ENCODE measurements around the gene CAPNS2.

DNA sequence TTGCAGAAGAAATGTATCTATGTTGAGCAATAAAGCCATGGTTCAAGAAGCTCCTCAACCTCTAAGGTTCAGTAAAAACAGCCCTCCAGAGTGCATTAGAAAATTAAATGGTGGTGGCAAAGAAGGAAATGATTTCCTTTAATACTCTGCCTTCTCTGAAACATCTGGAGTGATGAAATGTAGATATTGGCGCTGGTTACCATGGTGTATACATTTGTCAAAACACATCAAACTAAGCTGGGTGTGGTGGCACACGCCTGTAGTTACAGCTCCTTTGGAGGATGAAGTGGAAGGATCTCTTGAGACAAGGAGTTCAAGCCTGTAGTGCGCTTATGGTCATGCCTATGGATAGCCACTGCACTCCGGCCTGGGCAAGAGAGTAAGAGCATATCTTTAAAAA is 6.0 kb downstream of the CAPNS2 start:
- TF ChIP-seq, protein P1, sequence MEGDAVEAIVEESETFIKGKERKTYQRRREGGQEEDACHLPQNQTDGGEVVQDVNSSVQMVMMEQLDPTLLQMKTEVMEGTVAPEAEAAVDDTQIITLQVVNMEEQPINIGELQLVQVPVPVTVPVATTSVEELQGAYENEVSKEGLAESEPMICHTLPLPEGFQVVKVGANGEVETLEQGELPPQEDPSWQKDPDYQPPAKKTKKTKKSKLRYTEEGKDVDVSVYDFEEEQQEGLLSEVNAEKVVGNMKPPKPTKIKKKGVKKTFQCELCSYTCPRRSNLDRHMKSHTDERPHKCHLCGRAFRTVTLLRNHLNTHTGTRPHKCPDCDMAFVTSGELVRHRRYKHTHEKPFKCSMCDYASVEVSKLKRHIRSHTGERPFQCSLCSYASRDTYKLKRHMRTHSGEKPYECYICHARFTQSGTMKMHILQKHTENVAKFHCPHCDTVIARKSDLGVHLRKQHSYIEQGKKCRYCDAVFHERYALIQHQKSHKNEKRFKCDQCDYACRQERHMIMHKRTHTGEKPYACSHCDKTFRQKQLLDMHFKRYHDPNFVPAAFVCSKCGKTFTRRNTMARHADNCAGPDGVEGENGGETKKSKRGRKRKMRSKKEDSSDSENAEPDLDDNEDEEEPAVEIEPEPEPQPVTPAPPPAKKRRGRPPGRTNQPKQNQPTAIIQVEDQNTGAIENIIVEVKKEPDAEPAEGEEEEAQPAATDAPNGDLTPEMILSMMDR (IDR thresholded peaks at IDR 0.05), result no peak
- TF ChIP-seq POLR2AphosphoS5 (IDR thresholded peaks at IDR 0.05) (no peak), POLR2A (IDR thresholded peaks at IDR 0.05) (no peak)
